ENCODE results near the gene MYOM3.
"Not testable (repeated sequence)": the region's sequence is repeated elsewhere in the genome, so short reads cannot be mapped to it uniquely, and the experiment has no call there.

MYOM3 gene

GRCh38 chr1:24022581-24023361 lies 89.2 kb downstream of the MYOM3 start:
- ATAC-seq (no peak), DNase-seq (no peak)
- no peaks in the 10 kb centered on the region for H3K27me3 Mint-ChIP-seq
- H3K4me3 Mint-ChIP-seq: no peak overlapping the region
- no peak overlapping the region for H3K27ac Mint-ChIP-seq
- no peaks in the 10 kb centered on the region for H3K4me1 Mint-ChIP-seq
- no peaks in the 10 kb centered on the region for H3K9me3 Mint-ChIP-seq

GRCh38 chr1:24021403-24022266 lies 90.3 kb downstream of the MYOM3 start:
- Mint-ChIP-seq H3K4me1 (no peaks in the 10 kb centered on the region), H3K27ac (no peak overlapping the region), H3K9me3 (no peaks in the 10 kb centered on the region), H3K4me3 (no peak overlapping the region), H3K27me3 (no peaks in the 10 kb centered on the region)
- no peak for DNase-seq
- ATAC-seq: no peak

DNA sequence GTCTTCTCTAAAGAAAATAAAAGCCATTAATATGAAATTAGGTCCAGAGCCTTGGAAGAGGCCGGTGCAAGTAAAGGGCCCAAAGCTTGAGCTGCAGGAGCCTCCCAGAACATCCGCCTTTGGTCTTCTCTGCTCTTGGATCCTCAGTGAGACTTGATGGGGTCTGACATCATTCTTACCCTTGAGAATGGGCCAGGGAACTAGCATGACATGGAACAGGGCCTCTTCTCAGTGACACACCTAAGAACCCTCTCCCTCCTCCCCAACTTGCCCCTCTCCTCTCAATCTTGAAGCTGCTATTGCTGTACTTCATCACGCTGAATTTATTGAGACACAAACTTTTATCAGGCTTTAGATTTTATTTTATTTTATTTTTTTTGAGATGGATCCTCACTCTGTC lies 91.5 kb downstream of the MYOM3 start:
- Mint-ChIP-seq H3K27me3 (no peaks in the 10 kb centered on the region), H3K27ac (no peak overlapping the region), H3K4me3 (no peak overlapping the region), H3K9me3 (no peaks in the 10 kb centered on the region), H3K4me1 (no peaks in the 10 kb centered on the region)
- no peak for ATAC-seq
- no peak for DNase-seq

- Mint-ChIP-seq H3K4me1 (no peaks in the 10 kb centered on the region), H3K9me3 (no peaks in the 10 kb centered on the region), H3K27ac (no peak overlapping the region), H3K4me3 (no peak overlapping the region), H3K27me3 (no peaks in the 10 kb centered on the region)
- ATAC-seq: no peak
- DNase-seq: no peak
Observed at GRCh38 chr1:24020025-24020424, 91.9 kb downstream of the MYOM3 start.

DNA sequence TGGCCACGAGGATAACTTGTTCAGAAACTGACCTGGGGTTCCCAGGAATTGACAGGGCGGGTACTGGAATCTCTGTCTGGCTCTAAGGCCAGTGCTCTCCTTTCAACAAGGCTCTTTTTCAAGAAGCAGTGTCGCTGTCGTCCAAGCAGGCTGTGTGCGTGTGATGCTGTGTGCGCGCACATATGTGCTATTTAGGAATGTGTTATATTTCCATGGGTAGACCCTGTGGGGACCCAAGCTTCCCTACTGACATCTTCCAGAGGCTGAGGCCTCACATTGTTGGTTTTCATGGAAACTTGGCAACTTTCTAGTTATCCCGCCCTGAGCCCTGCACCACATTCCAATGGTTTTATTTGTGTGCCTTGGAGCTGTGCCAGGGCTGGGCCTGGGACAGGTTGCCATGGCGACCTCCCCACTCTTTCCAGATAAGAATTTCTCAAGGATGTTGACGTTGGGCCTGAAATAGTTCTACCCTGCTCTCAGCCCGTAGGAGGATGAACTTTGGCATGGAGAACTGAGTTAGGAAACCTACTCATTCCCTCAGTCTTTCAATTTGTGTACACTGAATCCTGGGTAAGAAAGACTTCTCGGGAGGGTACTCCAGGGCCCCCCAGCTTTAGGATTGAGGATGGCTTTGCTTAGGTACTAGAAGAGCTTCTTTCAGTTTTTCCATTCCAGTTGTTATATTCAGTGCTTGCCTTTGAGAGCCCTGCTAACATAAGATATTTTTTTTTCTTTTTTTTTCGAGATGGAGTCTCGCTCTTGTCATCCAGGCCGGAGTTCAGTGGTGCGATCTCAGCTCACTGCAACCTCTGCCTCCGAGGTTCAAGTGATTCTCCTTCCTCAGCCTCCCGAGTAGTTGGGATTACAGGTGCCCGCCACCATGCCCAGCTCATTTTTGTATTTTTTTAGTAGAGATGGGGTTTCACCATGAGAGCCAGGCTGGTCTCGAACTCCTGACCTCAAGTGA lies 93.0 kb downstream of the MYOM3 start:
- H3K27ac Mint-ChIP-seq: no peak overlapping the region
- no peak overlapping the region for H3K4me3 Mint-ChIP-seq
- no peak for DNase-seq
- H3K4me1 Mint-ChIP-seq: no peaks in the 10 kb centered on the region
- H3K27me3 Mint-ChIP-seq: no peaks in the 10 kb centered on the region
- no peak for ATAC-seq
- H3K9me3 Mint-ChIP-seq: no peaks in the 10 kb centered on the region

DNA sequence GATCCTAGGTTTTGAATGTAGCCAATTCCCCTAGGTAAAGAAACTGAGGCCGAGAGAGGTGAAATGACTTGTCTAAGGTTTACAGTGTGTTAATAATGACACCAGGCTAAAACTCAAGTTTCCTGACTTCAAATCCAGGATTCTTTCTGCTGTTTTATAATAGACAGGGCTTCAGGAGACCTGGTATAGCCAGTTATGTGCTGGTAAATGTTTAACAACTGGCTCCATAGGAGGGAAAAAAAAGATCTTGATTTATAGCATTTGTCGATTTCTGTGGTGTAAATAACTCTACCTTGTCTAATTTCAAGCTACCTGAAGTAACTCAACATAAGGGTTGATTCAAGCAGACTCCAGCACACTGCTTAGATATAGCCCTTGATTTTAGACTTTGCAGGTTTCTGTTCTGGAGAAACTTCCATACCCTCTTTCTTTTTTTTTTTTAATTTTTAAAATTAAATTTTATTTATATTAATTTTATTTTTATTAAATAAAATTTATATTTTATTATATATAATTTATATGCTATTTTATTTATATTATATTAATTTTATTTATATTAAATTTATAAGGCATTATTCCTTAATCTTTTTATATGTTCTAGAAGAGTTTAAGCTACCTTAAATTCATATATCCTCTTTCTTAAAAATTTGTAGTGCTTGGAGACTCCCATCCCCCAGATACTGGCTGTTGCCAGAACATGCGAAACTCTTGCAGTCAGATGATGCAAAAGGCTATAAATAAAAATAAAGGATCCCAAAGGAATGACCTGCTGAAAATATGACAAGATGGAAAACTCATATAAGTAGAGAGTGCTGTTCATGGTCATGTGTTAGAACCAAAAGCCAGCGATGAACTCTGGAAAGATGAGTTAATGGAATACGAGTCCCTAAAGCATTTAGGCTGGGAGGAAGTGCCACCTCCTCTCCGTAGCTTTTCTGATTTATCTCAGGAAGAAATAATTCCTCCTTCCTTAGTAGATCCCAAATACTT lies 96.4 kb downstream of the MYOM3 start:
- H3K9me3 Mint-ChIP-seq: no peaks in the 10 kb centered on the region
- H3K27me3 Mint-ChIP-seq: peaks cover 9% of the 10 kb centered on the region
- H3K27ac Mint-ChIP-seq: no peak overlapping the region
- DNase-seq (no peak), ATAC-seq (no peak)
- no peak overlapping the region for H3K4me3 Mint-ChIP-seq
- H3K4me1 Mint-ChIP-seq: no peaks in the 10 kb centered on the region

DNA sequence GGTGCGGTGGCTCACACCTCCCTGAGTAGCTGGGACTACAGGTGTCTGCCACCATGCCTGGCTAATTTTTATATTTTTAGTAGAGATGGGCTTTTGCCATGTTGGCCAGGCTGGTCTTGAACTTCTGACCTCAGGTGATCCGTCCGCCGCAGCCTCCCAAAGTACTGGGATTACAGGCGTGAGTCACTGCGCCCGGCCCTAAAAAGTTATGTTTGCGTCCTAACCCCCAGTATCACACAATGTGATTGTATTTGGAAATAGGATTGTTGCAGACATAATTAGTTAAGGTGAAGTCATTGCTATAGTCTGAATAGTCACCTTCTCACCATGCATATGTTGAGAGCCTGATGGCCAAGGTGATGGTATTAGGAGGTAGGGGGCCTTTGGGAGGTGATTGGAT lies 99.1 kb downstream of the MYOM3 start:
- ATAC-seq, DNase-seq, H3K4me1 Mint-ChIP-seq, H3K4me3 Mint-ChIP-seq, H3K9me3 Mint-ChIP-seq: not testable (repeated sequence)
- Mint-ChIP-seq H3K27ac (peak overlapping the region in 1 of 2 donors; percentile 64), H3K27me3 (peaks cover 17% of the 10 kb centered on the region)

GRCh38 chr1:24010650-24011049 lies 101.3 kb downstream of the MYOM3 start:
- ATAC-seq (no peak), DNase-seq (no peak)
- Mint-ChIP-seq H3K4me3 (no peak overlapping the region), H3K9me3 (no peaks in the 10 kb centered on the region), H3K27ac (no peak overlapping the region), H3K4me1 (no peaks in the 10 kb centered on the region), H3K27me3 (peaks cover 25% of the 10 kb centered on the region)

DNA sequence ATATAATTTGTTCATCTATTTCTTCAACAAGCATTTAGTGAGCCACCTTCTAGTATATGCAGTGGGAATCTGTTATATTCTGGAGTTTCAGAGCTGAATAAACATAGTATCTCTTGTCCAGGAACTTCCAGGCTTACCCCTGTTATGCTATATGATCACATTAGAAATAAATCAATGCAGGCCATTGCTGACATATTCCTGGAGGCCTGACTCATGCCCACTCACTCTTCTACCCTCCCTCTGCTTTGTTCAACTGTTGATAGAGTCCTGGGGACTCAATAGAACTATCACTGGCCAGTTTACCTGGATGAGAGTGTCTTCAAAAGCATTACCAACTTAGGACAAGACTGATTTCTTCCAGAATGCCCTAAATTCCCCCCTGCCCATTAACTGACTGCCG lies 102.5 kb downstream of the MYOM3 start:
- ATAC-seq (no peak), DNase-seq (no peak)
- H3K4me3 Mint-ChIP-seq: no peak overlapping the region
- no peak overlapping the region for H3K27ac Mint-ChIP-seq
- no peaks in the 10 kb centered on the region for H3K4me1 Mint-ChIP-seq
- peaks cover 25% of the 10 kb centered on the region for H3K27me3 Mint-ChIP-seq
- H3K9me3 Mint-ChIP-seq: no peaks in the 10 kb centered on the region

- not testable (repeated sequence) for H3K4me3 Mint-ChIP-seq, H3K27ac Mint-ChIP-seq, H3K4me1 Mint-ChIP-seq, ATAC-seq, DNase-seq, H3K9me3 Mint-ChIP-seq
- peaks cover 30% of the 10 kb centered on the region for H3K27me3 Mint-ChIP-seq
Observed at GRCh38 chr1:24008574-24009184, 103.3 kb downstream of the MYOM3 start.

DNA sequence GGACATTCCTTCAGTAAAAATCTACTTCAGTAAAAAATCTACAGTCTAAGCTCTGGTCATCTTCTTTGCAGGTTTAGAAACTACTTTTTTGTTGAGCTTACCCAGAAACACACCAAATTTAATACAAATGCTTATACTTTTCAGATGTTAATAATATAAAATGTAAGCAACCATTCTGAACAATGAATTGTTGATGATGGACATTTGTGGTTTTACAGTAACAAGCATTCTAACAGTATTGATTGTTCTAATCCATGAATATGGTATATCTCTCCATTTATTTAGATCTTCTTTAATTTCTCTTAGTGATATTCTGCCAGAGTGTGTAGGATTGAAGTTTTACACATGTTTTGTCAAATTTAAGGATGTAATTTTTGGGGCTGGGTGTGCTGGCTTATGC lies 104.9 kb downstream of the MYOM3 start:
- H3K4me3 Mint-ChIP-seq: no peak overlapping the region
- no peak overlapping the region for H3K27ac Mint-ChIP-seq
- DNase-seq (no peak), ATAC-seq (no peak)
- H3K27me3 Mint-ChIP-seq: peaks cover 44% of the 10 kb centered on the region
- H3K9me3 Mint-ChIP-seq: no peaks in the 10 kb centered on the region
- H3K4me1 Mint-ChIP-seq: no peaks in the 10 kb centered on the region

All from stimulated activated naive CD8-positive, alpha-beta T cell treated with anti-CD3 and anti-CD28 coated beads, Interleukin-15, amount 100 ng/mL, for 72 hours (primary cell).